OCI-LY1 (cell line): ENCODE results near the gene KLHL28.

Source experiments
- H2AFZ ChIP-seq: fragments of 200-600 bp; sonication (generic), shearing (Covaris generic); 2 replicates; pipeline ENCODE4 v1.6.0; 2014; ENCODE audit warnings: antibody characterized with exemption, mild to moderate bottlenecking, low read length
- H3F3A ChIP-seq: fragments of 200-600 bp; sonication (generic), shearing (Covaris generic); 2 replicates; pipeline ENCODE4 v1.6.0; 2014; ENCODE audit warnings: mild to moderate bottlenecking, antibody characterized with exemption, low read length, moderate library complexity; ENCODE audit not compliant: insufficient read depth
- H3K27ac ChIP-seq: fragments of 200-600 bp; sonication (generic); 2 replicates; pipeline ENCODE4 v1.5.1; 2014; ENCODE audit warnings: low read length, mixed run types, mild to moderate bottlenecking, low read depth; ENCODE audit not compliant: poor library complexity, severe bottlenecking
- H3K27me3 ChIP-seq: fragments of 200-600 bp; sonication (generic); 2 replicates; pipeline ENCODE4 v1.6.0; 2014; ENCODE audit warnings: antibody characterized with exemption, mild to moderate bottlenecking, low read length, moderate library complexity; ENCODE audit not compliant: insufficient read depth
- H3K36me3 ChIP-seq: fragments of 200-600 bp; sonication (generic); 2 replicates; pipeline ENCODE4 v1.6.1; 2014; ENCODE audit warnings: mild to moderate bottlenecking, antibody characterized with exemption, low read length, moderate library complexity, mixed read lengths; ENCODE audit not compliant: insufficient read depth
- H3K4me1 ChIP-seq: fragments of 200-600 bp; sonication (generic); 2 replicates; pipeline ENCODE4 v1.5.1; 2014; ENCODE audit warnings: mild to moderate bottlenecking, low read length, moderate library complexity; ENCODE audit not compliant: insufficient read depth, severe bottlenecking
- H3K4me2 ChIP-seq: fragments of 200-600 bp; sonication (generic), shearing (Covaris generic); 2 replicates; pipeline ENCODE4 v1.6.1; 2014; ENCODE audit warnings: low read length
- H3K4me3 ChIP-seq: fragments of 200-600 bp; sonication (generic); 2 replicates; pipeline ENCODE4 v1.5.1; 2014; ENCODE audit warnings: low read length, low read depth, mild to moderate bottlenecking, mixed read lengths; ENCODE audit not compliant: poor library complexity, severe bottlenecking
- H3K79me2 ChIP-seq: fragments of 200-600 bp; shearing (Covaris generic); 2 replicates; pipeline ENCODE4 v1.6.1; 2016; ENCODE audit warnings: mixed run types, low read length, mixed read lengths; ENCODE audit not compliant: insufficient read depth
- H3K9ac ChIP-seq: fragments of 200-600 bp; sonication (generic), shearing (Covaris generic); 2 replicates; pipeline ENCODE4 v1.6.1; 2014; ENCODE audit warnings: mild to moderate bottlenecking, low read length, mixed read lengths
- H3K9me2 ChIP-seq: fragments of 200-600 bp; sonication (generic), shearing (Covaris generic); 2 replicates; pipeline ENCODE4 v1.6.1; 2014; ENCODE audit warnings: low read depth, mild to moderate bottlenecking, low read length, mixed read lengths
- H3K9me3 ChIP-seq: fragments of 200-600 bp; shearing (Covaris generic); 2 replicates; pipeline ENCODE4 v1.6.1; 2014; ENCODE audit warnings: low read length, mixed read lengths
- H4K20me1 ChIP-seq: fragments of 200-600 bp; sonication (generic), shearing (Covaris generic); 2 replicates; pipeline ENCODE4 v1.6.0; 2016; ENCODE audit warnings: mild to moderate bottlenecking, low read length; ENCODE audit not compliant: insufficient read depth
- CTCF ChIP-seq: fragments of 200-600 bp; sonication (generic), shearing (Covaris generic); IDR thresholded peaks from 2 replicates; pipeline ENCODE4 v1.5.1; 2017; ENCODE audit warnings: mild to moderate bottlenecking, antibody characterized with exemption, low read length, moderate library complexity, mixed read lengths
- EZH2 ChIP-seq: fragments of 200-600 bp; sonication (generic), shearing (Covaris generic); IDR thresholded peaks from 2 replicates; pipeline ENCODE4 v1.8.0; 2017; ENCODE audit warnings: borderline replicate concordance, mixed run types, mild to moderate bottlenecking, antibody characterized with exemption, low read length, moderate library complexity, mixed read lengths

The KLHL28 gene

DNA sequence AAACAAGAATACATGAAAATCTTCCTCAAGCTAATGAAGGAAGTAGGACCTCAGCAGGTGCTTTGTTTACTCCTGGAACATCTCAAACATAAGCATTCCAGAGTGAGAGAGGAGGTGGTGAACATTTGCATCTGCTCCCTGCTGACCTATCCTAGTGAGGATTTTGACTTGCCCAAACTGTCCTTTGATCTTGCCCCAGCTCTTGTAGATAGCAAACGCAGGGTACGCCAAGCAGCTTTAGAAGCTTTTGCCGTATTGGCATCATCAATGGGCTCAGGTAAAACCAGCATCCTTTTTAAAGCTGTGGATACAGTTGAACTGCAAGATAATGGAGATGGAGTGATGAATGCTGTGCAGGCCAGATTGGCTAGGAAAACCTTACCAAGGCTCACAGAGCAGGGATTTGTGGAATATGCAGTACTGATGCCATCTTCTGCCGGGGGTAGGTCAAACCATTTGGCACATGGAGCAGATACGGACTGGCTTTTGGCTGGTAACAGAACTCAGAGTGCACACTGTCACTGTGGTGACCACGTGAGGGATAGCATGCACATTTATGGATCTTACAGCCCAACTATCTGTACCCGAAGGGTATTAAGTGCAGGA lies 2.1 kb upstream of the KLHL28 start:
- peak overlapping the region; percentile 86 for H3K4me3 ChIP-seq
- no peak overlapping the region for H3K27ac ChIP-seq
- no peak for TF ChIP-seq CTCF
- TF ChIP-seq EZH2: no peak
- H3K36me3 ChIP-seq: peaks cover 3% of the 10 kb centered on the region
- H3K27me3 ChIP-seq: no peaks in the 10 kb centered on the region
- H3K4me1 ChIP-seq: peaks cover 52% of the 10 kb centered on the region
- no peaks in the 10 kb centered on the region for H4K20me1 ChIP-seq
- no peaks in the 10 kb centered on the region for H3K9me3 ChIP-seq
- peaks cover 73% of the 10 kb centered on the region for H3K79me2 ChIP-seq
- H3F3A ChIP-seq: no peaks in the 10 kb centered on the region
- peak overlapping the region; percentile 76 for H3K4me2 ChIP-seq
- H3K9ac ChIP-seq: peak overlapping the region; percentile 76; the same call in 1 of the 2 replicates
- H3K9me2 ChIP-seq: no peaks in the 10 kb centered on the region
- H2AFZ ChIP-seq: no peak overlapping the region

- Histone ChIP-seq H3K4me3 (peak overlapping the region; percentile 86), H3K9me3 (no peaks in the 10 kb centered on the region), H3K27me3 (no peaks in the 10 kb centered on the region), H3F3A (no peaks in the 10 kb centered on the region), H3K9me2 (no peaks in the 10 kb centered on the region), H3K36me3 (no peaks in the 10 kb centered on the region), H3K27ac (peak overlapping the region; percentile 69), H3K4me2 (peak overlapping the region; percentile 76), H2AFZ (no peak overlapping the region), H3K4me1 (peaks cover 56% of the 10 kb centered on the region), H3K79me2 (peaks cover 76% of the 10 kb centered on the region), H4K20me1 (no peaks in the 10 kb centered on the region), H3K9ac (peak overlapping the region; percentile 76)
- TF ChIP-seq EZH2 (no peak), CTCF (no peak)
Observed at GRCh38 chr14:44963044-44963528, 1.3 kb upstream of the KLHL28 start.

DNA sequence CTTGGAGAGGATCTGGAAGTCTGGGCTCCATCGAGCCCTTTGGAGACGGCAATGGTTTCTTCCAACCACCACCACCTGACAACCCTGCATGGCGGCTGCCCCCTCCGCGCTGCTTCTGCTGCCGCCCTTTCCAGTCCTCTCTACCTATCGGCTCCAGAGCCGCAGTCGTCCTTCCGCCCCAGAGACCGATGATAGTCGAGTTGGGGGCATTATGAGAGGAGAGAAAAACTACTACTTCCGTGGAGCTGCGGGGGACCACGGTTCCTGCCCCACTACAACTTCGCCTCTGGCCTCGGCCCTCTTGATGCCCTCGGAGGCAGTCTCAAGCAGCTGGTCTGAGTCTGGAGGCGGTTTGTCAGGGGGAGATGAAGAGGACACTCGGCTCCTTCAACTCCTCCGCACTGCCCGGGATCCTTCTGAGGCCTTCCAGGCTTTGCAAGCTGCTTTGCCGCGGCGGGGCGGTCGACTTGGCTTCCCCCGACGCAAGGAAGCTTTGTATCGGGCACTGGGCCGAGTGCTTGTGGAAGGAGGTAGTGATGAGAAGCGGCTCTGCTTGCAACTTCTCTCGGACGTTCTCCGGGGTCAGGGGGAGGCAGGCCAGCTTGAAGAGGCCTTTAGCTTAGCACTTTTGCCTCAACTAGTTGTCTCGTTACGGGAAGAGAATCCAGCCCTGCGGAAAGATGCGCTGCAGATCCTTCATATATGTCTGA lies 742 bp upstream of the KLHL28 start:
- peak overlapping the region; percentile 69 for H3K27ac ChIP-seq
- peaks cover 76% of the 10 kb centered on the region for H3K79me2 ChIP-seq
- H3F3A ChIP-seq: no peaks in the 10 kb centered on the region
- H3K4me2 ChIP-seq: peak overlapping the region; percentile 76
- TF ChIP-seq CTCF (no peak), EZH2 (no peak)
- no peaks in the 10 kb centered on the region for H4K20me1 ChIP-seq
- H3K9ac ChIP-seq: peak overlapping the region; percentile 76
- no peaks in the 10 kb centered on the region for H3K9me2 ChIP-seq
- H2AFZ ChIP-seq: 0 out of 2 replicates have a peak overlapping the region, but pooled peaks have one; percentile 5
- no peaks in the 10 kb centered on the region for H3K27me3 ChIP-seq
- H3K36me3 ChIP-seq: no peaks in the 10 kb centered on the region
- peak overlapping the region; percentile 86 for H3K4me3 ChIP-seq
- no peaks in the 10 kb centered on the region for H3K9me3 ChIP-seq
- peaks cover 52% of the 10 kb centered on the region for H3K4me1 ChIP-seq
